ENCODE measurements around the gene IFTAP. TPM values are rescaled to one million over a fixed set of nuclear protein-coding genes. Genes with fewer than 3 reads are reported as not detected.

Gene IFTAP
- total RNA-seq, 1 donor from 2014 or later: 7.1 TPM

GRCh38 chr11:36586543-36586942 is 7.8 kb upstream of the IFTAP start:
- no peak for DNase-seq (ENCODE audit: low spot score in 2 of 2)
- Histone ChIP-seq H3K36me3 (no peaks in the 10 kb centered on the region), H3K4me1 (no peaks in the 10 kb centered on the region), H3K27ac (no peak overlapping the region), H3K4me3 (no peak overlapping the region), H3K27me3 (no peaks in the 10 kb centered on the region), H3K9me3 (no peaks in the 10 kb centered on the region)
- intact Hi-C loops (cut with DNase I): no loop called here
- TF ChIP-seq CTCF (IDR thresholded peaks at IDR 0.05): no peak

- Histone ChIP-seq H3K27me3 (no peaks in the 10 kb centered on the region), H3K4me1 (no peaks in the 10 kb centered on the region), H3K9me3 (no peaks in the 10 kb centered on the region), H3K36me3 (no peaks in the 10 kb centered on the region), H3K4me3 (no peak overlapping the region), H3K27ac (no peak overlapping the region)
- TF ChIP-seq CTCF (IDR thresholded peaks at IDR 0.05): no peak
- intact Hi-C loops (cut with DNase I): no loop called here
- no peak for DNase-seq (ENCODE audit: low spot score in 2 of 2)
Observed at GRCh38 chr11:36588099-36588498, 6.2 kb upstream of the IFTAP start.

GRCh38 chr11:36590513-36590912 is 3.8 kb upstream of the IFTAP start:
- no peak overlapping the region for H3K27ac ChIP-seq
- no peaks in the 10 kb centered on the region for H3K27me3 ChIP-seq
- TF ChIP-seq CTCF (IDR thresholded peaks at IDR 0.05): no peak
- no peaks in the 10 kb centered on the region for H3K36me3 ChIP-seq
- DNase-seq (ENCODE audit: low spot score in 2 of 2): no peak
- intact Hi-C loops (cut with DNase I): loop anchor here (5.0 kb wide), 2 partner anchors 78 to 303 kb away; partner anchors contain the start of genes COMMD9 and TRAF6
- H3K4me1 ChIP-seq: peaks cover 0 to 6% of the 10 kb centered on the region in 2 donors
- H3K4me3 ChIP-seq: no peak overlapping the region
- no peaks in the 10 kb centered on the region for H3K9me3 ChIP-seq

- peaks cover 0 to 6% of the 10 kb centered on the region in 2 donors for H3K4me1 ChIP-seq
- H3K36me3 ChIP-seq: no peaks in the 10 kb centered on the region
- no peak for DNase-seq (ENCODE audit: low spot score in 2 of 2)
- no peaks in the 10 kb centered on the region for H3K27me3 ChIP-seq
- H3K4me3 ChIP-seq: no peak overlapping the region
- no peak for TF ChIP-seq CTCF (IDR thresholded peaks at IDR 0.05)
- H3K27ac ChIP-seq: no peak overlapping the region
- intact Hi-C loops (cut with DNase I): loop anchor here (5.0 kb wide), 2 partner anchors 79 to 304 kb away; partner anchors contain the start of genes COMMD9 and TRAF6
- no peaks in the 10 kb centered on the region for H3K9me3 ChIP-seq
Observed at GRCh38 chr11:36591433-36591832, 2.9 kb upstream of the IFTAP start.

- TF ChIP-seq CTCF (IDR thresholded peaks at IDR 0.05): no peak
- DNase-seq (ENCODE audit: low spot score in 2 of 2): no peak
- intact Hi-C loops (cut with DNase I): no loop called here
- H3K4me1 ChIP-seq: peaks cover 0 to 6% of the 10 kb centered on the region in 2 donors
- no peaks in the 10 kb centered on the region for H3K36me3 ChIP-seq
- H3K27me3 ChIP-seq: no peaks in the 10 kb centered on the region
- no peak overlapping the region for H3K27ac ChIP-seq
- no peaks in the 10 kb centered on the region for H3K9me3 ChIP-seq
- no peak overlapping the region for H3K4me3 ChIP-seq
Observed at GRCh38 chr11:36596880-36597279, 2.6 kb downstream of the IFTAP start.

- Histone ChIP-seq H3K36me3 (no peaks in the 10 kb centered on the region), H3K4me1 (peaks cover 0 to 6% of the 10 kb centered on the region in 2 donors), H3K27ac (no peak within 1 kb of the TSS), H3K9me3 (no peaks in the 10 kb centered on the region), H3K27me3 (no peaks in the 10 kb centered on the region), H3K4me3 (no peak within 1 kb of the TSS)
- no peak for DNase-seq (ENCODE audit: low spot score in 2 of 2)
- TF ChIP-seq CTCF (IDR thresholded peaks at IDR 0.05): no peak
- intact Hi-C loops (cut with DNase I): no loop called here
Observed at GRCh38 chr11:36598051-36598450, 3.7 kb downstream of the IFTAP start, which contains the start of gene RAG2. RAG2 (minus strand) TSS chr11:36598236; CDS start chr11:36594168, 4,068 bp downstream.

Data from ascending aorta (tissue), 2 donors.